Endometrial microvascular endothelial cells (primary cell): ENCODE measurements around the gene NRSN1. TPM values are rescaled to one million over a fixed set of nuclear protein-coding genes. Genes with fewer than 3 reads are reported as not detected.
"Not testable (repeated sequence)": the region's sequence is repeated elsewhere in the genome, so short reads cannot be mapped to it uniquely, and the experiment has no call there.

Experiments used
- in situ Hi-C: cut with HindIII; loops from 2 replicates; pipeline ENCODE4 v1.10.0; 2017; ENCODE audit warnings: low sequenced_read_pairs, low pct_unique_long_range_greater_than_20kb; ENCODE audit errors: inconsistent ontology term
- total RNA-seq: library from RNA; depleted of rRNA; stranded (reverse); fragments of >200 nt; gene quantifications from one replicate; pipeline ENCODE4 v1.2.3, GENCODE V29; 2015; ENCODE audit errors: inconsistent ontology term

NRSN1 gene
- total RNA-seq, 1 donor from 2014 or later, result not detected

- in situ Hi-C loops, result no loop called here
These were observed 13.1 kb downstream of the NRSN1 start for GRCh38 chr6:24139080-24139479.

- in situ Hi-C loops, result no loop called here
These were observed 13.6 kb downstream of the NRSN1 start for GRCh38 chr6:24139639-24140038.

GRCh38 chr6:24140591-24140990 lies 14.6 kb downstream of the NRSN1 start:
- in situ Hi-C loops, result no loop called here

- in situ Hi-C loops, result not testable (repeated sequence)
These were observed 16.7 kb downstream of the NRSN1 start for GRCh38 chr6:24142733-24143132.

- in situ Hi-C loops, result no loop called here
These were observed 19.7 kb downstream of the NRSN1 start for GRCh38 chr6:24145690-24146131.

GRCh38 chr6:24146871-24147270 lies 20.9 kb downstream of the NRSN1 start:
- in situ Hi-C loops, result no loop called here

GRCh38 chr6:24147511-24148153 lies 21.6 kb downstream of the NRSN1 start:
- in situ Hi-C loops, result no loop called here

GRCh38 chr6:24148154-24148570 lies 22.1 kb downstream of the NRSN1 start:
- in situ Hi-C loops, result no loop called here

- in situ Hi-C loops, result no loop called here
These were observed 22.7 kb downstream of the NRSN1 start for GRCh38 chr6:24148684-24149083.

- in situ Hi-C loops, result no loop called here
These were observed 23.3 kb downstream of the NRSN1 start for GRCh38 chr6:24149296-24149695.

GRCh38 chr6:24149836-24150235 lies 23.8 kb downstream of the NRSN1 start:
- in situ Hi-C loops, result no loop called here

- in situ Hi-C loops, result no loop called here
These were observed 26.0 kb downstream of the NRSN1 start for GRCh38 chr6:24152014-24152413.

GRCh38 chr6:24154121-24154520 lies 28.1 kb downstream of the NRSN1 start:
- in situ Hi-C loops, result no loop called here

GRCh38 chr6:24157886-24158285 lies 31.9 kb downstream of the NRSN1 start:
- in situ Hi-C loops, result no loop called here

GRCh38 chr6:24183584-24183983 lies 57.6 kb downstream of the NRSN1 start:
- in situ Hi-C loops, result no loop called here

- in situ Hi-C loops, result no loop called here
These were observed 60.3 kb downstream of the NRSN1 start for GRCh38 chr6:24186349-24186748.

GRCh38 chr6:24187965-24188577 lies 62.1 kb downstream of the NRSN1 start:
- in situ Hi-C loops, result no loop called here

- in situ Hi-C loops, result no loop called here
These were observed 62.6 kb downstream of the NRSN1 start for GRCh38 chr6:24188578-24189080.

- in situ Hi-C loops, result no loop called here
These were observed 65.3 kb downstream of the NRSN1 start for GRCh38 chr6:24191346-24191745.

GRCh38 chr6:24193364-24193763 lies 67.3 kb downstream of the NRSN1 start:
- in situ Hi-C loops, result no loop called here
